KMS-11 (cell line): ENCODE data around the gene UMOD.

Experiments used
- H2AFZ ChIP-seq: fragments of 200-600 bp; sonication (generic); 2 replicates; pipeline ENCODE4 v1.6.1; 2016; ENCODE audit warnings: antibody characterized with exemption, mixed run types, low read depth
- H3K27ac ChIP-seq: fragments of 200-600 bp; sonication (generic); 2 replicates; pipeline ENCODE4 v1.6.1; 2016; ENCODE audit warnings: mild to moderate bottlenecking, mixed run types
- H3K27me3 ChIP-seq: fragments of 200-600 bp; sonication (generic); 2 replicates; pipeline ENCODE4 v1.6.1; 2017; ENCODE audit warnings: mild to moderate bottlenecking, low read depth, mixed run types, moderate library complexity; ENCODE audit not compliant: insufficient read depth
- H3K36me3 ChIP-seq: fragments of 200-600 bp; sonication (generic); 2 replicates; pipeline ENCODE4 v1.6.1; 2017; ENCODE audit warnings: mild to moderate bottlenecking, mixed run types; ENCODE audit not compliant: insufficient read depth
- H3K4me1 ChIP-seq: fragments of 200-600 bp; sonication (generic); 2 replicates; pipeline ENCODE4 v1.6.1; 2016; ENCODE audit warnings: mild to moderate bottlenecking, low read depth, mixed run types; ENCODE audit not compliant: poor library complexity, severe bottlenecking
- H3K4me2 ChIP-seq: fragments of 200-600 bp; sonication (generic); 2 replicates; pipeline ENCODE4 v1.7.0; 2016; ENCODE audit warnings: mild to moderate bottlenecking, mixed run types
- H3K4me3 ChIP-seq: fragments of 200-600 bp; sonication (generic); IDR thresholded peaks from 2 replicates; pipeline ENCODE4 v1.6.1; 2017; ENCODE audit warnings: low read depth, low read length, mixed read lengths; ENCODE audit not compliant: insufficient read depth
- H3K79me2 ChIP-seq: fragments of 200-600 bp; sonication (generic); 2 replicates; pipeline ENCODE4 v1.6.1; 2016; ENCODE audit warnings: low read depth, mixed run types; ENCODE audit not compliant: insufficient read depth
- H3K9ac ChIP-seq: fragments of 200-600 bp; sonication (generic); 2 replicates; pipeline ENCODE4 v1.6.1; 2016; ENCODE audit warnings: mild to moderate bottlenecking, mixed run types
- H4K20me1 ChIP-seq: fragments of 200-600 bp; sonication (generic); 2 replicates; pipeline ENCODE4 v1.6.1; 2016; ENCODE audit warnings: mild to moderate bottlenecking, mixed run types; ENCODE audit not compliant: insufficient read depth
- TF ChIP-seq, protein P1 (sequence below): fragments of 200-600 bp; sonication (generic); conservative IDR thresholded peaks from 2 replicates; pipeline ENCODE4 v1.6.1; 2017; ENCODE audit warnings: low read depth, mild to moderate bottlenecking, antibody characterized with exemption, low read length, moderate library complexity, mixed read lengths

The UMOD gene

DNA sequence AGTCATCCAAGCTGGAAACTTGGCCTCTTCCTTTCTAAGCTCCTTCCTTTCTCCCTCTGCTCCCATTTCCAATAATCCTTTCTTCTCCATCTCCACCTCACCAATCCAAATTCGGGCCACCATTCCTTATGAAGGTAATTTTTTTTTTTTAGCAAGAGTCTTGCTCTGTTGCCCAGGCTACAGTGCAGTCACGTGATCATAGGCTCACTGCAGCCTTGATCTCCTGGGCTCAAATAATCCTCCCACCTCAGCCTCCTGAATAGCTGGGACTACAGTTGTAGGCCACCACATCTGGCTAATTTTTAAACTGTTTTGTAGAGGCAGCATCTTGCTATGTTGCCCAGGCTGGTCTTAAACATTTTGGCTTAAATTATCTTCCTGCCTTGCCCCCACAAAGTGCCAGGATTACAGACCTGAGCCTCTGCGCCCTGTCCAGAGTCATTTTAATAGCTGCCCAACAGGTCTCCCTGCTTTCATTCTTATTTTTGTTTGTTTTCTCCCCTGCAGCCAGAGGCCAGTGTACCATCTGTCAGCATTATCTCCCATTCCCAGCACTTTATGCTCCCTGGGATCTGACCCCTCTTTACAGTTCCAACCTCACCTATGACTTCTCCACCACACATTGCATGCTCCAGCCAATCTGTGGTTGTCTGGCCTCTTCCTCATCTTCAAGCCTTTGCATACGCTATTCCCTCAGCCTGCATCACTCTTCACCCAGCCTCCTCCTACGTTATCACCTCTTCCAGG lies 22.9 kb downstream of the UMOD start:
- no peaks in the 10 kb centered on the region for H3K36me3 ChIP-seq
- H3K9ac ChIP-seq, result no peak overlapping the region
- no peak overlapping the region for H3K4me2 ChIP-seq
- no peak overlapping the region for H3K27ac ChIP-seq
- no peaks in the 10 kb centered on the region for H3K4me1 ChIP-seq
- H3K27me3 ChIP-seq, result no peaks in the 10 kb centered on the region
- no peaks in the 10 kb centered on the region for H3K79me2 ChIP-seq
- TF ChIP-seq, protein P1, sequence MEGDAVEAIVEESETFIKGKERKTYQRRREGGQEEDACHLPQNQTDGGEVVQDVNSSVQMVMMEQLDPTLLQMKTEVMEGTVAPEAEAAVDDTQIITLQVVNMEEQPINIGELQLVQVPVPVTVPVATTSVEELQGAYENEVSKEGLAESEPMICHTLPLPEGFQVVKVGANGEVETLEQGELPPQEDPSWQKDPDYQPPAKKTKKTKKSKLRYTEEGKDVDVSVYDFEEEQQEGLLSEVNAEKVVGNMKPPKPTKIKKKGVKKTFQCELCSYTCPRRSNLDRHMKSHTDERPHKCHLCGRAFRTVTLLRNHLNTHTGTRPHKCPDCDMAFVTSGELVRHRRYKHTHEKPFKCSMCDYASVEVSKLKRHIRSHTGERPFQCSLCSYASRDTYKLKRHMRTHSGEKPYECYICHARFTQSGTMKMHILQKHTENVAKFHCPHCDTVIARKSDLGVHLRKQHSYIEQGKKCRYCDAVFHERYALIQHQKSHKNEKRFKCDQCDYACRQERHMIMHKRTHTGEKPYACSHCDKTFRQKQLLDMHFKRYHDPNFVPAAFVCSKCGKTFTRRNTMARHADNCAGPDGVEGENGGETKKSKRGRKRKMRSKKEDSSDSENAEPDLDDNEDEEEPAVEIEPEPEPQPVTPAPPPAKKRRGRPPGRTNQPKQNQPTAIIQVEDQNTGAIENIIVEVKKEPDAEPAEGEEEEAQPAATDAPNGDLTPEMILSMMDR, result no peak
- no peak overlapping the region for H2AFZ ChIP-seq
- no peaks in the 10 kb centered on the region for H4K20me1 ChIP-seq
- H3K4me3 ChIP-seq, result no peak overlapping the region

DNA sequence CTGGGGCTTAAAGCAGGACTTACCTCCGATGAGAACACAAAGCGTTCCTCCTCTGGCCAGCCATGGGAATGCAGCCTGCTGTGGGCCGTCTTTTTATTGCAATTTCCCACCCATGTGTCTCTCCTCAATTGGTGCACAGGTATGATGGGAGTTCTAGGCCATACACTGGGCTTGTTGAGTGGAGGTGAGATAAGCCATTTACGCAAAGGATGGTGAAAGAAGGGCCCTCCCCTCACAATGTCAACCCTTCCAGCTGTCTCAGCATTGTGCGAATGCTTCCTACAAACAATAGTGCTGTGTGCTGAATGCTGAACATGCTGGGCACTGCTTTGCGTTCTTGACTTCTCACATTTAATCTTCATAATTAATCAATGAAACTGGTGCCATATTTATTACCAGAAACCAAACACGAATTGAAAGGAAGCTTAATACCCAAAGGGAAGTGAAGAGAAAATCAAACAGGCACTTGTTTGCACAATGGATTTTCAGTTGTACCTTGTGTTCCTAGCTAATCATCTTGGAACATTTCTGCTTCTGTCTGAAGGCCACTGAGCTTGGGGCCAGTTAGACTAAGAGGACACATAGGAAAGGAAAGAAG lies 25.0 kb downstream of the UMOD start, which contains the start of gene GP2:
TSS of gene GP2 (minus strand) at position 70 of the 598 bp plus-strand sequence. CDS start 1,082 bp downstream, outside the sequence.
- Histone ChIP-seq H2AFZ (no peak within 1 kb of the TSS), H3K9ac (no peak within 1 kb of the TSS), H3K36me3 (no peaks in the 10 kb centered on the region), H4K20me1 (no peaks in the 10 kb centered on the region), H3K4me3 (no peak within 1 kb of the TSS), H3K4me1 (no peaks in the 10 kb centered on the region), H3K79me2 (no peaks in the 10 kb centered on the region), H3K27ac (no peak within 1 kb of the TSS), H3K4me2 (no peak within 1 kb of the TSS), H3K27me3 (no peaks in the 10 kb centered on the region)
- TF ChIP-seq, protein P1, result no peak

DNA sequence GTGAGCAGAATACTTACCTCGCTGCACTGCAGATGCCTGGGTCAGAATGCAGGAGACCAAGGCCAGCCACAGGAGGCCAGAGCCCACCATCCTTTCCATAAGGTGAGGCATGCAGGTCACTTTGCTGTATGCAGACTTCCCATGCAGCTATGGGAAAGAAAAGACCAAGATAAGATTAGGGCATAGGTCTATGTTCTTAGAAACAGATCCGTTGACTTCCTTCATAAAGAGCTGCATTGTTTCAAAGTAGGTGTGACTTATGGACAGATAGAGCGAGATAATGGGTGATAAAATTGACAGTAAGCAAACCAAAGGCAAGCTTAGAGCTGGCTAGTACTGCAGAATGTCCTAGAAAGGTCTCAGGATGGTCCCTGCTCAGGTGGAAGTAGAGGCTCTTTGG lies 26.2 kb downstream of the UMOD start:
- H3K4me1 ChIP-seq, result no peaks in the 10 kb centered on the region
- no peak overlapping the region for H3K4me2 ChIP-seq
- no peak overlapping the region for H3K27ac ChIP-seq
- no peaks in the 10 kb centered on the region for H4K20me1 ChIP-seq
- no peak overlapping the region for H3K4me3 ChIP-seq
- TF ChIP-seq, protein P1, result no peak
- H3K79me2 ChIP-seq, result no peaks in the 10 kb centered on the region
- H3K27me3 ChIP-seq, result no peaks in the 10 kb centered on the region
- no peaks in the 10 kb centered on the region for H3K36me3 ChIP-seq
- H3K9ac ChIP-seq, result no peak overlapping the region
- H2AFZ ChIP-seq, result no peak overlapping the region

DNA sequence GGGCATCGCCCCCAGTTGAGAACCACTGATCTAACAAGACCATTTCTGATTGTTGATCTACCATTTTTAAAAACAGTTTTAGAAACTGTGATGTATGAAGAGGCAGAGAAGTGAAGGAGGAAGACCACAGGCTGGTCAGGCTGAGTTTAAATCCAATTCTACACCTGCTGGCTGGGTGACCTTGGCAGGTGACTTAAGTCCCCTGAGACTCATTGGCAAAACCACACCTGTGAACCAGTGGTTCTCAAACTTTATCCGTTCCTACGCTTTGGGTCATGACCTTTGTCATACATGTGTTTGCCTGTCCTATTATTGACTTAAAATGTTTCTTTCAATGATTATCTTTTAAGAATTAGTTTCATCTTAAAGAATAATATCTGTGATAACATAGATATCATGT lies 27.5 kb downstream of the UMOD start:
- Histone ChIP-seq H3K9ac (no peak overlapping the region), H3K27ac (no peak overlapping the region), H3K4me1 (no peaks in the 10 kb centered on the region), H2AFZ (no peak overlapping the region), H4K20me1 (no peaks in the 10 kb centered on the region), H3K79me2 (no peaks in the 10 kb centered on the region), H3K27me3 (no peaks in the 10 kb centered on the region), H3K36me3 (no peaks in the 10 kb centered on the region), H3K4me2 (no peak overlapping the region), H3K4me3 (no peak overlapping the region)
- TF ChIP-seq, protein P1, result no peak
